CD4-positive, alpha-beta T cell treated with Interleukin-1 beta for 1 hour (primary cell): ENCODE results near the gene NXPH4.

Source experiments
- DNase-seq, 2 donors: peaks; one replicate each; pipeline ENCODE4 v3.0.0-alpha.2; 2020 to 2022

The NXPH4 gene

DNA sequence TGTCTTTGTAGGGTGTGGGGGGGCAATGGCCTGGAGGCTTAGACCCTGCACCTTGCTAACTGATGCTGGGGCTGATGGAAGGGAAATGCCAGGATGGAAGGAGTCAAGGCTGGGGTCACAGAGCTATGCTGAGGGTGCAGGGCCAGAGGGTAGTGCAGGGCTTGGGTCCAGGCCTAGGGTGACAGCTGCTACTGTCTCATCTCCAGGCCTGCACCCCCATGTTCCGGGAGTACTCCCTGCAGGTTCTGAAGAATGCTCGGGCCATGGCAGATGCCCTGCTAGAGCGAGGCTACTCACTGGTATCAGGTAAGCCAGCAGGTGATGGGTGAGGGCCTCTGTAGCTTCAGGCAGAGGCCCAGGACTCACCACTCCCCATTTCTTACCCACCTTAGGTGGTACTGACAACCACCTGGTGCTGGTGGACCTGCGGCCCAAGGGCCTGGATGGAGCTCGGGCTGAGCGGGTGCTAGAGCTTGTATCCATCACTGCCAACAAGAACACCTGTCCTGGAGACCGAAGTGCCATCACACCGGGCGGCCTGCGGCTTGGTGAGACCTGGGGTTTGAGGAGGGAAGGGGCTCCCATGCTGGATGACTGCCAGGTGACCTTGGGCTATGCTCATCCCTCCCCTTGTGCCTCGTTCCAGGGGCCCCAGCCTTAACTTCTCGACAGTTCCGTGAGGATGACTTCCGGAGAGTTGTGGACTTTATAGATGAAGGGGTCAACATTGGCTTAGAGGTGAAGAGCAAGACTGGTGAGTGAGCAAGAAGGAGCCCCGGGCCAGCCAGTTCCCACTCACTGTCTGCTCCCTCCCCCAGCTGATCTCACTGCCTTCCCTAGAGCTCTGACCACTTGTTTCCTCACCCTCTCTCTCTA, 17.0 kb downstream of the NXPH4 start:
- DNase-seq: no peak

DNA sequence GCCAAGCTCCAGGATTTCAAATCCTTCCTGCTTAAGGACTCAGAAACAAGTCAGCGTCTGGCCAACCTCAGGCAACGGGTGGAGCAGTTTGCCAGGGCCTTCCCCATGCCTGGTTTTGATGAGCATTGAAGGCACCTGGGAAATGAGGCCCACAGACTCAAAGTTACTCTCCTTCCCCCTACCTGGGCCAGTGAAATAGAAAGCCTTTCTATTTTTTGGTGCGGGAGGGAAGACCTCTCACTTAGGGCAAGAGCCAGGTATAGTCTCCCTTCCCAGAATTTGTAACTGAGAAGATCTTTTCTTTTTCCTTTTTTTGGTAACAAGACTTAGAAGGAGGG, 17.6 kb downstream of the NXPH4 start:
- DNase-seq: no peak

DNA sequence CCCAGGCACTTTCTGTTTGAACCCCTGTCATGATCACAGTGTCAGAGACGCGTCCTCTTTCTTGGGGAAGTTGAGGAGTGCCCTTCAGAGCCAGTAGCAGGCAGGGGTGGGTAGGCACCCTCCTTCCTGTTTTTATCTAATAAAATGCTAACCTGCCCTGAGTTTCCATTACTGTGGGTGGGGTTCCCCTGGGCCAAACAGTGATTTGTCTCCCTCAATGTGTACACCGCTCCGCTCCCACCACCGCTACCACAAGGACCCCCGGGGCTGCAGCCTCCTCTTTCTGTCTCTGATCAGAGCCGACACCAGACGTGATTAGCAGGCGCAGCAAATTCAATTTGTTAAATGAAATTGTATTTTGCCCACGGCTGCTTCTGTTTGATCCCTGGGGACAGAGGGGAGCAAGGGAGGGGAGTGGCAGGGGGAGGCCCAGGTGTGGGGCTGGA, 18.0 kb downstream of the NXPH4 start:
- peak in 1 of 2 donors; percentile 55 for DNase-seq

DNA sequence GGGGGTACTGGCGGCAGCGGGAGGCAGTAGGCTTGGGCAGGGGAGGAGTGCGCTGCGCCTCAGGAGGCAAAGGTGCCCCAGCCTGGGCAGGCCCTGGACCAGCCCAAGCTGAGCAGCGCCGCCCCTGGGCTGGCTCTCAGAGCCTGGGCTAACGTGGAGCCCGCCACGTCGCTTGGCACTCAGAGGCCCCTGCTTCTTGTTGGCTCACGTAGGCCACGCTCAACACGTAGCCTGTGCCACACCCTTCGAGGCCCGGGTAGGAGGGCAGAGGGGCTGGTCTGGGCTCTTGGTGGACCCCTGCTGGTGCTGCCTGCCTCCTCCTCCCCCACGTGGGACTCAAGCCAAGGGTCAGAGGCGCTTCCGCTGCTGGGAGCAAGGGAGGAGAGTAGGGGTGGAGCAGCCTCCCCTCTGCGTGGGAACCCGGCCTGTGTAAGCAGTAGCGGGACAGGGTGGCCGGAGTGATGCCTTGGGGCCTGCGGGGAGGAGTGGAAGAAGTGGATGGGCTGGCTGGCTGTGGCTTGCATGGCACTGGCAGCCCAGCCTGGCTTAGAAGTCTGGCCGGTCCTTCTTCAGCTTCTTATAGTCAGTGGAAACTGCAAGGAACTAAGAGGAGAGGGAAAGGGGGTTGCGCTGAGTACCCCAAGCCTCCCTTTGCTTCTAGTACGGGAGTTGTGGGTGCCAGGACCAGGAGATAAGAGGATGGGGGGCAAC, 18.6 kb downstream of the NXPH4 start:
- DNase-seq: peak in 1 of 2 donors; percentile 38

DNA sequence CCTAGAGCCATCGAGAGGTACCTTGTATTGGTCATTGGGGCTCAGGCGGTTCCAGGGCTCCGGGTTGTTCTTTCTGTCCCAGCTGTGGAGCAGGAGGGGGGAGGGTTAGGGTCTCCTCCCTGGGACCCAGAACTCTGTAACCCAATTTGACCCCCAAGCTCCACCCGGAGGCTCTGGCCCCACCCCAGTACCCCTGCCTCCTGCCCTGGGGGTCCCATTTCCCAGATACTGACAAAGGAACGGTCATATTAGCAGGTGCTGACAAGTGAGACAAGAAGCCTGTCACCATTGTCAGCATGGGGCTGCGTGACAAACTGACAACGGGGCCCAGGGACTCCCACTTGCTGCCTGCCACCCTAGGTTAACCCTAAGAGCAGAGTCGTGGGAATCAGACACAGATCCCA, 19.1 kb downstream of the NXPH4 start:
- DNase-seq: no peak

DNA sequence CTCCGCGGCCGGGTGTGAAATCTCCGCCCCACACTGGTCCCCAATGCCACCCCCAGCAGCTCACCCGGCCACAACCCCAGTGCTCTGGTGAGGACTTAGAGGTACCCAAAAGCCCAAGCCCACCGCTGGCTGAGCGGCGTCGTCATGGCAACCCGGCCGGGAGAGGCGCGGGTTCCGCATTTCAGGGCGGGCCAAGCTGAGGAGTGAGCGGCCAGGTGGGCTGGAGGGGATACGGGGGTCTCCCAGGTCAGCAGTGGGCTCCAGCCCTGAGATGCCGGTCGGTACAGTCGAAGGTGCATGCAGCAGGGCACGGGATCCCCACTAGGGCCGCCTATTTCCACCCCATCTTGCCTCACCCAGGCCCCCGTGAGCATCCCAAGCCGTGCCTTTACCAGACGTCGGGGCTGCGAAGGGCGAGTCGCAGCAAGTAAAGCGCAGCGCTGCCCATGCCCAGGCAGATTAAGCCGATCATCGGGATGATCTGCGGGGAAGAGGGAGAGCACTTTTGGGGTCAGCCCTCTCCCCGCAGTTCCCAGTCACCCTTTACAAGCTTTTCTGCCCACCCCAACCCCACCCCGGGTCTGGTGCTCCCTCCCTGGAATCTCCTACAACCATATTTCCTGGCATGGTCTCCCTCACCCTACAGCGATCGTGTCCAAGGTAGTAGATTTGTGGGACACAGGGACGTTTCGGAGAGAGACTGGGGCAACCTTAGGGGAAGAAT, 19.8 kb downstream of the NXPH4 start:
- DNase-seq: peak in 1 of 2 donors; percentile 41

DNA sequence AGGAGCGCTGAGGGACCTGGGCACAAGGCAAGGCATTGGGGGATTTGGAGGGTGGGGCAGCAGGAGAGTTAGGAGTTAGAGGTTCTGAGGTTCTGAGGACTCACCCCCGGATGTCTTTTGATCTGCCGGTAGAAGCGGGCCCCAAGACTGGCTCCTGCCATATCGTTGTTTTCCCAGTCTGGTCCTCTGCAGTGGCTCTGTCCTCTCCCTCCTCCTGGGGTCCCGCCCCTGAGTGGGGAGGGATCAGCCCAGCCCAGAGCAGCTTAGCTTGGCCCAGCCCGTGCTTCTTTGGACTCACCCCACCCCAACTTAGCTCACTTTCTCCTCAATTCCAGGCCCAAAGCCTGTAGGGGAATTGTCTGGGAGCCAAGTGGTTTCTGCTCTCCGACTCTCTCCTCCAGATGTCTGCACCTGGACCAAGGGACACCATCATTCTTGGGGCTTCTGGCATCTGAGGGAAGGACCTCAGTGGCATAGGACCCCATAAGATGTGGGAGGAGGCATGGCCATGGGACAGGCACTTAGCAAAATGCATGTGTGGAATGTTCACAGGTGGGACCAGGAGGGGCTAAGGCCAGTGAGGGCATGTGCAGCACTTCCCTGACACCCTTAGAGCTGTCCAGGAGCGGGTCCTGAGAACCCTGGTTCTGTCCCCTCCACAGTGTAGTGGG, 20.5 kb downstream of the NXPH4 start:
- DNase-seq: no peak

DNA sequence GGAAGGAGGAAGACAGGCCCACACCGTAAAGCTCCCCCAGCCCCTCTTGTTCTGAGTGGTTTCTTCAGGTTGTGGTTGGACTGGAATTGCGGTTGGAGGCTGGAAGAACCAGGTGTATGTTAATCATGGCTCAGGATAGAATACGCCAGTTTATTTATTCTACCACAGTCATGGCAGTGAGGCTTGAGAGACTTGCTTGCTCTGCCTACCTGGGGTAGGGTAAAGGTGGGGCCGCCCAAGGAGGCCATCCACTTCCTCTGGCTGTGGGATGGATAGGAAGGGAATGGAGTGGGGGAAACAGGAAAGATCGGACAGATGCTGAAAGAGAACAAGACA, 21.0 kb downstream of the NXPH4 start:
- no peak for DNase-seq

DNA sequence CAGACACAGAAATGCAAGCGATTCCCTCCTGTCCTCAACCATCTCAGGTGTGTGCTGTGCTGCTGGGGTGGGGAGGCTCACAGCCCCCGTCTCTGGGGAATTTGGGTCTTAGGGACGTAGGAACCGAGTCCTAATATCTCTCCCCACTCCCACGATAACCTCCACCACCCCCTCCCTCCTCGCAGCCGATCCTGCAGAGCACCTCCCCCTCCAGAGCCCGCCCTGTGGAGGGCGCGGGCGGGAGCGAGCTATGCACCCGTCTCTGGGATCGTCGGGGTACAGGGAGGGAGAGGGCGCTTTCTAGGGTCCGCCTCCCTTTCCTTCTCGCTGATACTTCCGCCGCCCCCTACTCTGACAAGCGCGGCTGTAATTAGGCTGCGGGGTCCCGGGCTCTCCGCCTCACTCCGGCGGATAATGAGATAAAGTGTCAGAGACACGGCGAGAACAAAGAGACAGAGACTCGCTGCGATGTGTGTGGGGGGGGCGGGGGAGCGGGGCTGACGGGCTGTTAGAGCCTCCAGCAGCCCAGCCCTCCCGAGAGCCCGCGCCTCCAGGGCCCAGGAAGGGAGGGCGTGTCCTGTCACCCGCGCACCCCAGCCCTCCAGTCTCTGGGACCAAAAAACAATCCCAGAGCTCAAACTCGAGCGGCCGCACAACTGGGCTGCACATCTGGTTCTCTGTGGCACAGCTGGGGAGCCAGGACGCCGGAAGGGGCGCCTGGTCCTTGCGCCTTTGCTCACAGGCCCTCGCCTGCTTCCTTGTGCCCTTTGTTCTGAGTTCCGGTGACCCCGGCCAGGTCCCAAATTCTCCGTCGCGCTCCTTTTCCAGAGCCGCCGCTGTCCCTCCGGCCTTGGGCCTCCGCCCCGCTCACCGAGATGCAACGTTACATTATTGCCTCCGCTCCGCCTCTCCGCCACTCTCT, 21.6 kb downstream of the NXPH4 start:
- no peak for DNase-seq

DNA sequence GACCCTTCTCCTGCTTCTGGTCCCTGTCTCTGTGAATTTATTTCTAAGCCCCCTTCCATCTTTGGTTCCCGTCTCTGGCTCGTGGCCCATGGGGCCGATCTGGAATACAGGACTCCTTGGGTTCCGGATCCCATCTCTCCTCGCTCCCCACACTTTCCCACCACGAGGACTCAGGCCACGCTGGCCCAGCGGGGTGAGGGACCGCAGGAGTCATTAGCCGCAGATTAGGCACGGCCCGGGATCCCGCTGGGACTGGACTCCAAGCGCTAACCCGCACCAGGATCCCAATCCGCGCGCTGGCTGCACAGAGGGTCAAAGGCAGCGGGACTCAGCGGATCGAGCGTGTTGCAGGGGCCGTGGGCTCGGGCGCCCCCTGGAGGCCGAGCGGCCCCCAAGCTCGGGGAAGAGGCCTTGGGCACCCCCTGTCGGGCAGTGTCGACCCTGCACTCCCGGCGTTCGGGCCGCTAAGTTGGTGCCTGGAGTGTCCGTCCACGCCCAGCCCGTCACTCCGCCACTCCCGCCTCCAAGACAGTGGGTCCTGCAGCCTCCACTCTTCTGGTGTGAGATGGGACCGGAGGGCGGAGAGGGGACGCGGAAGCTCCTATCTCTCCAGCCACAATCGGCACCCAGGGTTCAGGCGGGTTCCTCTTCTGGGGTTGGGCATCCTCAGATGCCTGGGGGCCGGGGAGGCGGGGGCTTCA, 22.4 kb downstream of the NXPH4 start:
- DNase-seq: peak; percentile 85 to 87

DNA sequence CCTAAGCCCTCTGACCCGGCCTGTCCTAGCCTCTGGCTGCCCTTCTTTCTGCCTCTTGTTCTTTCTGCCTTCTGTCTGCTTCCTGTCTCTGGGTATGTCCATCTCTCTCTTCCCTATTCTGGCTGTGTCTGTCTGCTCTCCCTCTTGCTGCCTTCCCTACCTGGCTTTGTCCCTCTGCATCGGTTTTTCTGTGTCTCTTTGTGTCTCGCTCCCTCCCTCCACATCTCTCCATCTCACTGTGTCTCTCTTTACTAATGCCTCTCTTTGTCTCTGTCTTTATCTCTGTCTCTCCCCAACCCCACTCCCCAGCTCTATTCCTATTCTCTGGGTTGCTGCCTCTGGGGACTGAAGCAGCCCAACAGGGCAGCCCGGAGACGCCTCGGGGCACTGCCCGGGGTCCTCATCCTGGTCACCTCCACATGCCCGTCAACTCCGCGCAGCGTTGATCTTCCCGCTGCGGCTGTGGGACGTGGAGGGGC, 23.0 kb downstream of the NXPH4 start:
- DNase-seq: no peak

DNA sequence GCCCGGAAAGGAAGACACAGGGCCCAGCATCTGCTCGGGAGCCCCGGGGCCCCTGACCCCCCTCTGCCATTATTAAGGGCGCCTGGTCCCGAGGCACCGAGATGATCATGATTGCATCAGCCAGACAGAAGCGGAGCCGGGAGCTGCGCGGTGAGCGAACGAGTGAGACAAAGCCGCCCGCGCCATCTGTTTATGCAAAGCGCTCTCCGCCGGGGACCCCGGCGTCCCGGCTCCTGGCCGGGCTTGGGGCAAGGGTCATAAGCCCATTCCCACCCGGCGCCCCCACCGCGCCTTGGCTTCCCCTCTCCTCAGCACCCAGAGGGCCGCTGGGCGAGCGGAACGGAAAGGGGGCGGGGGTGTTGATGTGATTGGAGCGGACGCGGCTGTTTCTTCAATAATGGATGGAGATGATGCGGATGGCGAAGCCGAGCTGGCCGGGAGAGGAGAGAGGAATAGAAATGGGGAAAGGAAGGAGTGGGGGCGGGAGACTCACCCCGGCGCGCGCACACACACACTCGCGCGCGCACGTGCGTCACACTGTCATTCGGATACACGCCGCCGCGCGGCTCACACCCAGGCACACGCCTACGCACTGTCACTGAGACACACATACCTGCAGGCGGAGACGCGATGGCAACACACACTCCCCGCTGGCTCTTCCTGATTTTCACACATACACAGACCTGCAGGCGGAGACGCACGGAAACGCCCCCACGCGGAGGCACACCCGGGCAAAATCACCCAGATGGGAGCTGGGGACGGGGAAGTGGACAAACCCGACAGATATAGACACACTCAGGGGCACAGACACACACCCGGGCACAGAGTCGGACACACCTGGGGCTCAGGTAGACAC, 23.7 kb downstream of the NXPH4 start:
- DNase-seq: peak; percentile 73 to 82

DNA sequence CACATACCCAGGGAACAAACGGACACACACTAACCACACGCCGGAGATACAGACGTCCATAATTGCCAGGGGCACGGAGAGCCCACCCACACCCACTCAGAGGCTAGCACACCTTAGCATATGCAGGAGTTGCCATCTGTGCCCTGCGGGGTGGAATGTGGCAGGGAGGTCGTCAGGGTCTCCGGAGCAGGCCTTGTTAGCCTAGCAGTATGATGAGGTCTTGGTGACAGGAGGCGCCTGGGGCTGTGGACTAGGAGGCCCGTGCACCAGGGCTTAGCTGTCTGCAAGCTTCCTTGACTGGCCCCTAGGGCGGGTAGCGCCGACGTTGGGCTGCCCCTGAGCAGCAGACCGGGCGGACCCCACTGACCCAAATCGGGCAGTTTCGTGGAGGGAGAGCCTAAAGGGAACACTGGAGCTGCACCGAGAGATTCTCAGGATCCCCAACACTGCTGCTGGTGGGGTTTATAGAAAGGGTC, 24.4 kb downstream of the NXPH4 start:
- DNase-seq: no peak

DNA sequence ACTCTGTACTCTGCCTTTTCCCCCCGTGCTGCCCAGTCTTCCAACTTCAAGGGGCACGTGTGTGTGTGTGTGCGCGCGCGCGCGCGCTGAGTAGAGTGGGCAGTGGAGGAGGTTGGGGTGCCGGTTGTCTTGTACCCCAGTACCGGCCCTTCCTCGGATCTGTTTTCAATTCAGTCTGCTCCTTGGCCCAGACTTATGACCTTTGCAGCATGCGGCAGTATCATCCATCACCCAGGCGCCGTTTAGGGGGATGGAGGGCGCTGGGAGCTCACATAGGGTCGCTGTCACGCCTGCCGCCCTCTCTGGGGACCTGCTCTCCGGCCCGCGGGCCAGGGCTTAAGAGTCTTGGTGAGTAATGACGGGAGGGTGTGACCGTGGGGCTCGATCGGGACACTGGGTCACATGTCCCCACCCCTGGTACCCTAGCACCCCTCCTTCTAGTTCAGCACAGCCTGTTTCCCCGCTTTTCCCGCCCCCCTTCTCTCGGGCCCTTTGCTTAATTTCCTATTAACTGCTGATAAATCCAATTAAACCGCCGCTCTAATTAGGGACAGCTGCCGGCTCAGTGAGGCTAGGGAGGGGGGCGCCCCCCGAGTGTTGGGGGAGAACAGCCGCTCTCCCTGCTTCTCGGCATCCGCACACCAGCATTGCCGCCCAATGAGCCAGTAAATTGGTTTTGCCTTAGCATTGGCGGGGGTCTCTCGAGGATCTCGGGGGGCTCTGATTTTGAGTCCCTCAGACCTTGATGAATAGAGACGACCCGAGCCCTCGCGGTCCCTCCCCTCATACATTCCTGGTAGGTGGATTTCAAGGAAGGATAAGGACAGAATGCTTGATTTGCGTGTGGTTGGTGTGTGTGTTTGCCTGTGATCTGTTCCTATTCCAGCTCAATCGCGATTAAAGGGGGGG, 25.1 kb downstream of the NXPH4 start:
- DNase-seq: no peak

DNA sequence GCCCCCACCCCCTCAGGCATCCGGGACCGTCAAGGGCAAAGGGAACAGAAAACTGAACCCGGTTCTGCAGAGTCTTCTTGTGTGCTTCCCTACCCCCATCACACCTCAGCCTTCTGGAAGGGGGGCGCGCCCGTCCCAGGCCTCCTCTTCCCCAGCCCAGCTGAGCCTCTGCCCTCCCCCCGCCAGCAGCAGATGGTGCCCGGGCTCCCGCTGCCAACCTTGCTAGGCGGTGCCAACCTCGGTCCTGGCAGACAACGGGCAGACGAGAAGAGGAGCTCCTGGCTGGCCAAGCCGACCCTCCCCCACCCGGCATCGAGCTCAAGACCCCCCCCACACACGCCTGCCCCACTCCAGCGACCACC, 25.7 kb downstream of the NXPH4 start:
- DNase-seq: no peak

DNA sequence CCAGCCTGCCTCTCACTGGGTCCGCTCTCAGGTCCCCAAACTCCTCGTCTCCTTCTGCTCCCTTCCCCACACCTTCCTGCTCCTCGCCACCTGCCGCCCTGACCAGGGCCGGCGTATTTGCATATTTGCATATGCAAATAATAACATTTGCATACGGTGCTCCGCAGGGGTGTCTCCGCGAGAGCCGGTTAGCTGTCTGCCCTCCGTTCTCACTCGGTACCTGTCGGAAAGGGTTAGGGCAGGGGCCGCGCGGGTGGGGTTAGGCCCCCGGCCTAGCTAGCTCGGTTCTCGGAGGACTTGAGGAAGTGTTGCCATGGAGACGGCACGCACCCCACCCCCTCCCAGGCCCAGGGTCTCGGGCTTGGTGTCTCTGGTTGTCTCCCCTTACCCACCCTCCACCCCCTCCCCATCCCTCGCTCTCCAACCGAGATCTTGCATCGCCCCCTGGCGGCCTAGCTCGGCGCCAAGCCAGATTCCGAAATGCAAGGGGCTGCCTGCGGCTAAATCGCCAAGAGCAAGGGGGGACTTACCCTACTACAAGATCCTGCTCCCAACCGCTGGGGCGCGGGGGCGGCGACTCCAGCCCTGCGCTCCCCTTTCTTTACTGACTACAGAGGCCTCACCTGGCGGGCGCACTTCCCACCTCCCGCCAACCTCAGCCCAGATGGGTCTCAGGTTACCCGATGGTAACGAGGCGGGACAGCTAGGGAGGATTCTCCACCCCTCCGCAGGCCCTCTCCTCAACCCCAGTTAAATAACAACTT, 26.3 kb downstream of the NXPH4 start:
- peak; percentile 63 to 67 for DNase-seq

DNA sequence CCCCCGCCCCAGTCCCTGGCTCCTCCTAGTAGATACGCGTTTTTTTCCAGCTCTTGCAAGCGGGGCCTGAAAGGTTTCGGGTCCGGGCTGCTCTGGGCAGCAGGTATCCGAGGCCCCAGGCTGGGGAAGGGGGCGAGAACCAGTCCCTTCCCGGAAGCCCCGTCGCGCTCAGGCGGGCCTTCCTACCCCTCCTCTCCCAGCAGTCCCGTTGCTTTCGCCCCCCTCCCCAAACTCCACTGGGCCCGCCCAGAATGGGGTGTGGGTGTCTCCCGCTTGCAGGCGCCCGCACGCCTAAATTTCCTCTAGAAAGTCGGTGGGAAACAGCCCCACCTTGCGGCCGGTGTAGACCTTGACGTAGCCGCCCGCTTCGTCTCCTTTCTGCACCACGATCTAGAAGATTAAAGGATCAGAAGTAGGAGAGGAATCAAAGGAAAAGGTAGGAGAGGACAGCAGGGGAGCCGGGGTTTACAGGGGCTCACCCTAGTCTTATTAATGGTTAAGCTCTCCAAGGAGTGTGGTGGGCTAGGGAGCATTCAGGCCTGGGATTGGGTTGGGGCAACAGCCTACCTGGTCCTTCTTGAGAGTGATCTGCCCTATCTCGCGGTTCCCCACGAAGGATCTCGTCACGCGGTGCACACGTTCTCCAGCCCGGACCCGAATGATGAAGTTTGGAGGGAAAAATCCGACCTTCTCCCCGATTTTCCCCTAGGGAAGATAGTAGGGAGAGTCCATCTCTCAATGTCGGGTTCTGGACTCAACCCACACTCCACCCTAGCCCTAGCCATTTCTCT, 27.1 kb downstream of the NXPH4 start:
- peak; percentile 76 to 79 for DNase-seq
